BLaER1 treated with 17β-estradiol and CSF1 and Interleukin-3, amounts not matched to agents 10 nM and 100 nM (cell line): ENCODE data around the gene RGS3.

ENCODE experiments used
- H3K27ac ChIP-seq, 11 experiments: shearing (Covaris generic); formaldehyde crosslinking; 2 replicates each; pipeline ENCODE4 v1.8.1; 2022
- H3K27me3 ChIP-seq, 11 experiments: shearing (Covaris generic); formaldehyde crosslinking; 2 replicates each; pipeline ENCODE4 v1.8.1; 2022
- H3K36me3 ChIP-seq, 11 experiments: shearing (Covaris generic); formaldehyde crosslinking; 2 replicates each; pipeline ENCODE4 v1.8.1; 2022
- H3K4me1 ChIP-seq, 10 experiments: shearing (Covaris generic); formaldehyde crosslinking; 2 replicates each; pipeline ENCODE4 v1.8.1; 2022
- H3K4me2 ChIP-seq, 11 experiments: shearing (Covaris generic); formaldehyde crosslinking; 2 replicates each; pipeline ENCODE4 v1.8.1; 2022
- H3K4me3 ChIP-seq, 10 experiments: shearing (Covaris generic); formaldehyde crosslinking; 2 replicates each; pipeline ENCODE4 v1.8.1; 2022
- H3K9ac ChIP-seq, 11 experiments: shearing (Covaris generic); formaldehyde crosslinking; 2 replicates each; pipeline ENCODE4 v1.8.1; 2022
- H3K9me3 ChIP-seq, 11 experiments: shearing (Covaris generic); formaldehyde crosslinking; replicated peaks in 1 of 11; 2 replicates each; pipeline ENCODE4 v1.8.1; 2022
- H4K20me1 ChIP-seq, 11 experiments: shearing (Covaris generic); formaldehyde crosslinking; 2 replicates each; pipeline ENCODE4 v1.8.1; 2022
- Cebpa-rat ChIP-seq, 11 experiments: shearing (Covaris generic); IDR thresholded peaks; 2 replicates each; pipeline ENCODE4 v1.8.1; 2022

RGS3 gene

DNA sequence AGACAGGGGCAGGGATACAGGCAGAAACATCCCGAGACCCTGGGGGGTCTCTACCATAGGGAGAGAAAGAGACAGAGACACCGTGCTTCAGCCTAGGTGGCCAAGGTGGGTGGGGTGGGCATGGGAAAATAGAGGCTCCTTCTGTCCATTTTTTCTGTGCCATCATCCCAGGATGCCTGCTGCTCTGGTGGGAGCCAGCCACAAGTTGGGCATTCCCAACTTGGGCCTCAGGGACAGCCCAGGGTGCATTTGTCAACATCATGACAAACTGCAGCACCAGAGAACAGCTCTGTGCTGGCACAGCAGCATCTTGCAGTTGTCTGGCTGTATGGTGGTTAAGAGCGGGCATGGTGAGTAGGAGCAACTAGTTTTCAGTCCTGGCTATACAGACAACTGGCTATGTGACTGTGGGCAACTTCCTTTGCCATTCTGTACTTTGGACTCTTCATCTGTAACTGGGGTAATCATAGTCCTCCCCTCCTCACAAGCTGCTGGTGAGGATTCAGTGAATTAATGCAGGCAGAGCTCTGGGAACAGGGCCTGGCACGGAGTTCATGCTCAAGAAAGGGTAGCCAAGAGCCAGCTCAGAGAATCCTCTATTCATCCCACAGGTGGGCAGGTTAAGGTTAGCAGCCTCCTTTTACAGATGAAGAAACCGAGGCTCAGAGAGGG is 100.4 kb downstream of the RGS3 start:
- Histone ChIP-seq H3K27me3 (peaks cover 0 to 22% (median 13%) of the 10 kb centered on the region in 11 experiments; a peak in 15 of 22 replicates), H3K4me2 (peak overlapping the region; percentile 78 to 94 (median 88); a peak in 21 of 22 replicates)
- no peak for TF ChIP-seq Cebpa-rat (IDR thresholded peaks at IDR 0.05)

DNA sequence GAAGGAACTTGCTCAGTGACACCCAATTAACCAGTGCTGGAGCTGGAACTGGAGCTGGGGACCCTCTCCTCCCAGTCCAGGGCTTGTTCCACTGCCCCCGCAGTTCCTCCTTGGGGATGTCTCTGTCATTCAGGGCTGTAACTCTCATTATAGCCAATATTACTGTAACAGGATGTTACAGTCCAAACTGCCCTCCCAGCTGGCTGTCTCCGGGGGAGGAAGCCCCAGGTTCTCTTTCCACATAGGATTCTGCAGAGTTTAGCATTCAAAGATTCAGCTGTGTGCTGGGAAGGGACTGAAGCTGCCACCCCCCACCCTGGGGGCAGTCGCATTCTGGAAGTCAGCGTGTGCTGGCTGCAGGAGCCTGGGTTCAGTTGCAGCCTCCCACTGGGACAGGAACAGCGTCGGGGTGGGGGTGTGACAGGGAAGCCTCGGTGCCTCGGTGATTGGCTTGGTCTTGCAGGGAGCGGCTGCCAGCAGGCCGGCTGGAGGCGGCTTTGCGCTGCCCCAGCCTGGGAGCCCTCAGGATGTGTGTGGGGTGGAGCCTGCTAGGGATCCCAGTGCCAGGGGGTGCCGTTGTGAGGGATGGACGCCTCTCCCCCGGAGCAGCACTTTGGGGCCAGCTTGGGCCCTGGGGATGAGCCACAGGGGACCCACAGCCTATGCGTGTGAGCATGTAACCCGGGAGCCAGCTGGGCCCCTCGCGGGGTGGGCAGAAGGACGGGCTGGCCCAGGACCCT is 101.1 kb downstream of the RGS3 start:
- no peaks in the 10 kb centered on the region; a peak in 1 of 22 replicates for H4K20me1 ChIP-seq
- no peaks in the 10 kb centered on the region for H3K9me3 ChIP-seq
- H3K4me3 ChIP-seq = peak overlapping the region in 6 of 10 experiments; percentile 1 to 53 (median 32); a peak in 10 of 20 replicates
- peaks cover 29 to 66% (median 58%) of the 10 kb centered on the region in 10 experiments for H3K4me1 ChIP-seq
- peaks cover 0 to 22% (median 13%) of the 10 kb centered on the region in 11 experiments; a peak in 15 of 22 replicates for H3K27me3 ChIP-seq
- peak overlapping the region in 10 of 11 experiments; percentile 15 to 58 (median 46); a peak in 14 of 22 replicates for H3K9ac ChIP-seq
- no peaks in the 10 kb centered on the region for H3K36me3 ChIP-seq
- TF ChIP-seq Cebpa-rat (IDR thresholded peaks at IDR 0.05) = no peak
- peak overlapping the region; percentile 78 to 94 (median 88) for H3K4me2 ChIP-seq
- peak overlapping the region in 8 of 11 experiments; percentile 4 to 46 (median 30); a peak in 9 of 22 replicates for H3K27ac ChIP-seq

More for the DNA sequence above, 100.4 kb downstream of the RGS3 start:
- Histone ChIP-seq H3K9me3 (no peaks in the 10 kb centered on the region), H3K36me3 (no peaks in the 10 kb centered on the region), H3K9ac (no peak overlapping the region), H3K27ac (no peak overlapping the region), H3K4me1 (peaks cover 29 to 59% (median 54%) of the 10 kb centered on the region in 10 experiments), H4K20me1 (no peaks in the 10 kb centered on the region; a peak in 1 of 22 replicates), H3K4me3 (no peak overlapping the region)

DNA sequence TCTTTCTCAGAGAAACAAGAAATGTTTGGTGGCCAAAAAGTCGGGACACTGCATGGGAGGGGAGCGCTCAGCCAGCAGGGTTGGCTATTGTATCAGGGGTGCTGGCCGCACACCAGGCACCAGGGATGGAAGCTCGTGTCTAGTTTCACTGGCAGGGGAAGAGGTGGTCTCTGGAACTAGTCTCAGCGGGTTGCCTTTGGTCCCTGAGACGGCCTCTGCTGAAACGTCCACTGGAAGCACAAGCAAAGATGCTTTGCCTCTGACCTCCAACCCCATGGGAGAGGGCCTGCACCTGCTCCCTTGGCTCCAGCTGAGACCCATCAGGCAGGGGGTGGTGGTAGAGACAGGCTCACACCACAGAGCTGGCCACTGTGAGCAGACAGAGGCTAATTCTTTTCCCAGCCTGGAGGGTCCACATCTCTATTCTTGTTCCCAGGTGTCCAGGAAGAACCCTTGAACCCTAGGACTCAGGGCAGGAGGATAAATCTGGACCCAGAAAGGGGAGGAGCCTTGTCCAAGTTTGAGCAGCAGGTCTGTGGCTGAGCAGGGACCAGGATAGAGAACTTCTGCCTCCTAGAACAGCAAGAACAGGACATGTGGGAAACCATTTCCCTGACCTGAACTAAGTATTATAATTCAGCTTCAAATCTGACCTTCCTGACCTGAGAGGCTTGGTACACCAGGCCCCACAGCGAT is 102.6 kb downstream of the RGS3 start:
- TF ChIP-seq Cebpa-rat (IDR thresholded peaks at IDR 0.05) = no peak
- Histone ChIP-seq H3K9me3 (no peaks in the 10 kb centered on the region), H4K20me1 (no peaks in the 10 kb centered on the region; a peak in 1 of 22 replicates), H3K9ac (peak overlapping the region in 6 of 11 experiments; percentile 10 to 58 (median 50); a peak in 8 of 22 replicates), H3K4me2 (peak overlapping the region; percentile 78 to 94 (median 88)), H3K27ac (peak overlapping the region in 2 of 11 experiments; percentile 25 to 46; a peak in 2 of 22 replicates), H3K36me3 (no peaks in the 10 kb centered on the region), H3K27me3 (peaks cover 0 to 22% (median 13%) of the 10 kb centered on the region in 11 experiments; a peak in 15 of 22 replicates), H3K4me3 (peak overlapping the region in 3 of 10 experiments; percentile 1 to 53 (median 32); a peak in 5 of 20 replicates), H3K4me1 (peaks cover 29 to 72% (median 58%) of the 10 kb centered on the region in 10 experiments)

DNA sequence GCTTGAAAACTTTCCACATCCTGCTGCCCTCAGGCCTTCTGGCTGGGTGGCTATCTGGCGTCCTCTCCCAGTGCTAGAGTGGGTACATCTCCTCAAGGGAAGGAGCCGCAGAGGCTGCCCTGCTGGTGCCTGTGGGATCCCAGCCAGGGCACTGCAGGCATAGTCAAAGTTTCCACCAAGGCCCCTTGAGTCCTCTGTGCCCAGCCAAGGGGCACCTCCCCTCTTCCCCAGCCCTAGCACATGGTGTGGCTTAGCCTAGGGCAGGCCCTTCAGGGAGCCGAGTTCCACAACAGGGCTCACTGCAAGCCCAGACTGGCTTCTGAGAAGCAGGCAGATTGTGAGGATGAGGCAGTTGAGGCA is 103.2 kb downstream of the RGS3 start:
- Histone ChIP-seq H3K4me3 (no peak overlapping the region), H3K27me3 (peaks cover 0 to 22% (median 13%) of the 10 kb centered on the region in 11 experiments; a peak in 15 of 22 replicates), H3K4me2 (peak overlapping the region; percentile 78 to 94 (median 88)), H3K9ac (peak overlapping the region in 4 of 11 experiments; percentile 10 to 58 (median 33); a peak in 5 of 22 replicates), H3K27ac (peak overlapping the region in 1 of 11 experiments; percentile 16; a peak in 1 of 22 replicates), H3K4me1 (peaks cover 29 to 69% (median 56%) of the 10 kb centered on the region in 10 experiments), H3K36me3 (no peaks in the 10 kb centered on the region), H3K9me3 (no peaks in the 10 kb centered on the region), H4K20me1 (no peaks in the 10 kb centered on the region; a peak in 1 of 22 replicates)
- no peak for TF ChIP-seq Cebpa-rat (IDR thresholded peaks at IDR 0.05)

DNA sequence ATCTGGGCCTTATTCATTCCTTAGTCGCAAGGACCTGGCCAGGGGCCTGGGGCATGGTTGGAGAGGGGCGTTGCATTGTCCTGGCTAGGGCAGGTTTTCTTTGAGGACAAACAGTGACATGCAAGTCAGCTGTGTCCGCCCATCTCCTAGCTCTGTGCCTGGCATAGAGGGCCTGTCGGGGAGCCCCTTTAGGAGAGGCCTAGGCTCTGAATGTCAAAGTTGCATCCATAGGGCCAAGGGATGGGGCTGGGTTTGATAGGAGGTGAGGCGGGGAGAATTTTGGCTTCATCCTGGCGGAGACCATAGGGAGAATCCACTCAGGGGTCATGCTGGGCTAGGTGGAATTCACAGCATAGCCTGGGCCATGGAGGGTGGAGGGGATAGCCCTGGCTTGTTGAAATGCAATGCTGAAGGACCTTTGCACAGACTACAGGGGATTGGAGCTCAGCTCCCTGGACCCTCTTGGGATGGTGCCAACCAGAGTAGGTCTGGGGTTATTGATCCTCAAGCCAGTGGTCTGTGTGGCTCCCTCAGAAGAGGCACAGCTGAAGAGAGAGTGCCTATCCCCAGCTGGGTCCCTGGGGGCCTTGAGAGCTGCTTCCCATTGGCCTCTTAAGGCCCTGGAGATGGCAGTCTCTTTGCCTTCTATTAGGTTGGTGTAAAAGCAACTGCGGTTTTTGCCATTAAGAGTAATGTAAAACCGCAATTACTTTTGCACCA is 104.0 kb downstream of the RGS3 start:
- H3K4me1 ChIP-seq = peaks cover 29 to 63% (median 54%) of the 10 kb centered on the region in 10 experiments
- H3K4me2 ChIP-seq = peak overlapping the region in 10 of 11 experiments; percentile 17 to 84 (median 43); a peak in 17 of 22 replicates

DNA sequence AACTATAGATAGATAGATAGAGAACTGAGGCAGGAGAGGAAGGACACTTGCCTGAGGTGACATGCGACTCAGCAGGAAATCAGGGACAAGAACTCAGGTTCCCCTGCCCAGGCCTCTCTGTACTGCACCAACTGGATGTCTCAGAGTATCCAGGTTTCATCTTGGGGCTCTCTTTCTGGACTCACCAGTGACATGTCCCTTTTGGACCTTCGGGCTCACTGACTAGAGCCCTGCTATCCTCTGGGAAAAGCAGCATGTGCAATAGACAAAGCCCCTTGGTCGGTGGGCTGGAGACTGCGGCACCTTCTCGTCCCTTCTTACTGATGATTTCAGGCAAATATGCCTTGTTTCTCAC is 104.5 kb downstream of the RGS3 start:
- Histone ChIP-seq H3K4me1 (peaks cover 29 to 63% (median 54%) of the 10 kb centered on the region in 10 experiments), H3K27me3 (peaks cover 0 to 22% (median 13%) of the 10 kb centered on the region in 11 experiments; a peak in 15 of 22 replicates), H3K4me2 (peak overlapping the region in 9 of 11 experiments; percentile 22 to 84 (median 48); a peak in 15 of 22 replicates), H3K4me3 (no peak overlapping the region), H3K27ac (no peak overlapping the region), H3K9ac (no peak overlapping the region), H3K9me3 (no peaks in the 10 kb centered on the region), H4K20me1 (no peaks in the 10 kb centered on the region; a peak in 1 of 22 replicates), H3K36me3 (no peaks in the 10 kb centered on the region)
- TF ChIP-seq Cebpa-rat (IDR thresholded peaks at IDR 0.05) = no peak

More for the DNA sequence above, 104.0 kb downstream of the RGS3 start:
- Histone ChIP-seq H3K9me3 (no peaks in the 10 kb centered on the region), H3K4me3 (no peak overlapping the region), H3K9ac (no peak overlapping the region), H3K27ac (no peak overlapping the region), H4K20me1 (no peaks in the 10 kb centered on the region; a peak in 1 of 22 replicates), H3K36me3 (no peaks in the 10 kb centered on the region), H3K27me3 (peaks cover 0 to 22% (median 13%) of the 10 kb centered on the region in 11 experiments; a peak in 15 of 22 replicates)
- TF ChIP-seq Cebpa-rat (IDR thresholded peaks at IDR 0.05) = no peak

- Histone ChIP-seq H3K36me3 (no peaks in the 10 kb centered on the region), H3K27me3 (peaks cover 0 to 22% (median 13%) of the 10 kb centered on the region in 11 experiments; a peak in 15 of 22 replicates), H3K4me2 (peak overlapping the region in 9 of 11 experiments; percentile 12 to 84 (median 48); a peak in 17 of 22 replicates), H4K20me1 (no peaks in the 10 kb centered on the region; a peak in 1 of 22 replicates), H3K4me1 (peaks cover 29 to 68% (median 60%) of the 10 kb centered on the region in 10 experiments), H3K4me3 (no peak overlapping the region), H3K9me3 (no peaks in the 10 kb centered on the region), H3K9ac (no peak overlapping the region), H3K27ac (peak overlapping the region in 1 of 11 experiments; percentile 36; a peak in 1 of 22 replicates)
- TF ChIP-seq Cebpa-rat (IDR thresholded peaks at IDR 0.05) = no peak
These were observed 105.2 kb downstream of the RGS3 start for GRCh38 chr9:113568571-113569321.
